Common myeloid progenitor, CD34-positive (primary cell): ENCODE data around the gene ZNF79.

Experiments used
- CTCF ChIA-PET: fragments of 350-600 bp; sonication (Branson Sonifier 250); formaldehyde crosslinking; loops from one replicate; lab custom pipeline; 2021; ENCODE audit warnings: antibody characterized with exemption; lab: Charles Lee
- POLR2A ChIA-PET: fragments of 350-600 bp; sonication (Branson Sonifier 250); formaldehyde crosslinking; loops from one replicate; lab custom pipeline; 2021; ENCODE audit warnings: antibody characterized with exemption; lab: Charles Lee
- DNase-seq, 3 donors: peaks; one replicate each; pipeline versions ENCODE4 v3.0.0 to v3.0.0-alpha.2; 2013
- H3K27ac ChIP-seq, 2 experiments: 1 replicate in 1 of 2; 2 replicates in 1 of 2; pipeline ENCODE4 v1.7.0; 2013; ENCODE audit warnings: inconsistent platforms in 2 of 2, low read length in 2 of 2, mild to moderate bottlenecking in 2 of 2, low read depth in 1 of 2, moderate library complexity in 1 of 2; ENCODE audit not compliant: severe bottlenecking in 2 of 2, insufficient read depth in 1 of 2, poor library complexity in 1 of 2
- H3K27me3 ChIP-seq, 5 experiments: replicated peaks in 2 of 5; 1 replicate in 3 of 5; 2 replicates in 2 of 5; pipeline versions ENCODE4 v1.6.1 to v1.7.0; 2013; ENCODE audit warnings: low read length in 4 of 5, mild to moderate bottlenecking in 2 of 5, moderate library complexity in 2 of 5, inconsistent platforms in 1 of 5; ENCODE audit not compliant: insufficient read depth in 5 of 5, control insufficient read depth in 4 of 5
- H3K36me3 ChIP-seq, 4 experiments: 1 replicate in 2 of 4; 2 replicates in 2 of 4; pipeline versions ENCODE4 v1.6.1 to v1.7.0; 2013; ENCODE audit warnings: low read length in 3 of 4, control low read depth in 1 of 4, mild to moderate bottlenecking in 1 of 4; ENCODE audit not compliant: control insufficient read depth in 4 of 4, insufficient read depth in 4 of 4
- H3K4me1 ChIP-seq, 4 experiments: 1 replicate in 3 of 4; 2 replicates in 1 of 4; pipeline versions ENCODE4 v1.6.1 to v1.7.1; 2013; ENCODE audit warnings: low read length in 3 of 4, mild to moderate bottlenecking in 3 of 4, control low read depth in 1 of 4, inconsistent platforms in 1 of 4, moderate library complexity in 1 of 4; ENCODE audit not compliant: control insufficient read depth in 4 of 4, insufficient read depth in 4 of 4; ENCODE audit errors: control extremely low read depth in 1 of 4
- H3K4me3 ChIP-seq, 7 experiments: 1 replicate in 4 of 7; 2 replicates in 3 of 7; pipeline versions ENCODE4 v1.5.1 to v1.7.0; 2013; ENCODE audit warnings: mild to moderate bottlenecking in 7 of 7, low read length in 6 of 7, moderate library complexity in 6 of 7, inconsistent platforms in 2 of 7, low read depth in 2 of 7, control low read depth in 1 of 7; ENCODE audit not compliant: insufficient read depth in 4 of 7, control insufficient read depth in 1 of 7; ENCODE audit errors: extremely low read depth in 1 of 7
- H3K9me3 ChIP-seq, 5 experiments: 1 replicate in 4 of 5; 2 replicates in 1 of 5; pipeline versions ENCODE4 v1.6.1 to v1.7.1; 2013; ENCODE audit warnings: low read length in 4 of 5, mild to moderate bottlenecking in 2 of 5, inconsistent platforms in 1 of 5, low read depth in 1 of 5, moderate library complexity in 1 of 5; ENCODE audit not compliant: control insufficient read depth in 4 of 5, insufficient read depth in 2 of 5; ENCODE audit errors: control extremely low read depth in 1 of 5
- WGBS: methylation state at CpG from one replicate; pipeline ENCODE4 v1.1.5; 2013; ENCODE audit not compliant: insufficient coverage; 5-methylcytosine and 5-hydroxymethylcytosine counted together

The ZNF79 gene

DNA sequence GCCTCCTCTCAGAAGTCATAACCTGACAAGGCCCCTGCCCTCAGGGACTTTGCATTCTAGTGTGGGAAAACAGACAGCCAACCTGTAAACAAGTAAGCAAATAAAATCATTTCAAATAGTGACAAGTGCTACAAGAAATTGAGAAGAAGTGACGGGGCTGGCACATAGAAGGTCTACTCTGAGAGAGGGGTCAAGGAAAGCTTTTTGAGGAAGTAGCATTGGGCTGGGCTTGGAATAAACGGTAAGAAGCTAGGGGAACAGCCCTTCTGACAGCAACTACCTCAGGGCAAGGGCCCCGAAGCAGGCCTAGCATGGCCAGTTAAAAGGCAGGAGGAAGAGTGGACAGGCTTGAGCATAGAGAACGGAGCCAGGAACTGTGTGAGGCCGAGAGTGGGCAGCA lies 32.0 kb upstream of the ZNF79 start:
- 64% methylated on average over 5 of the region's 5 CpGs for WGBS
- no peak overlapping the region for H3K27ac ChIP-seq
- H3K36me3 ChIP-seq = no peaks in the 10 kb centered on the region
- ChIA-PET POLR2A (interaction anchor here (0.7 kb wide), 1 partner anchor 783 kb away, joined by 3 read pairs; no protein-coding TSS in a partner anchor), CTCF (interaction anchor here (0.8 to 1.3 kb wide), 3 partner anchors 166 to 179 kb away, joined by 3 read pairs; no protein-coding TSS in a partner anchor)
- DNase-seq = peak in 1 of 3 donors; percentile 41
- H3K27me3 ChIP-seq = peaks cover 0 to 12% (median 8%) of the 10 kb centered on the region in 5 experiments
- no peaks in the 10 kb centered on the region for H3K9me3 ChIP-seq
- peaks cover 5 to 43% (median 26%) of the 10 kb centered on the region in 4 experiments for H3K4me1 ChIP-seq
- H3K4me3 ChIP-seq = no peak overlapping the region

DNA sequence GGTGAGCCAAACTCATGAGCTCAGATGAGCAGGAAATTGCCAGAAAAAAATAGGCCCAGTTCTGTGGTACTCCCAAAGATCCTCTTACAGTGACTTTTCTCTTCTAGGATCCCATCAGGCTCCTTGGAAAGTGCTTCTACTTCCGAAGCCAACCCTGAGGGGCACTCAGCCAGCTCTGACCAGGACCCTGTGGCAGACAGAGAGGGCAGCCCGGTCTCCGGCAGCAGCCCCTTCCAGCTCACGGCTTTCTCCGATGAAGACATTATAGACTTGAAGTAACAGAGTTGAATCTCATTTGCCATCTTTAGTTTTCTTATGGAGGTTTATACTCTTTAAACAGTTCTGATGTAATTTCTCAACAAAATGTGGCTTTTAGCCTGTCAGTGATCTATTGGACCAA lies 31.2 kb upstream of the ZNF79 start:
- Histone ChIP-seq H3K4me1 (peaks cover 5 to 46% (median 30%) of the 10 kb centered on the region in 4 experiments), H3K4me3 (no peak overlapping the region), H3K27ac (no peak overlapping the region), H3K27me3 (peaks cover 0 to 12% (median 8%) of the 10 kb centered on the region in 5 experiments), H3K36me3 (no peaks in the 10 kb centered on the region), H3K9me3 (no peaks in the 10 kb centered on the region)
- no peak for DNase-seq
- CTCF ChIA-PET = interaction anchor here (0.8 to 1.9 kb wide), 4 partner anchors 13 to 179 kb away, joined by 3 to 4 read pairs (median 3); no protein-coding TSS in a partner anchor
- WGBS = 98% methylated on average over 5 of the region's 5 CpGs
- POLR2A ChIA-PET = no interaction called here

DNA sequence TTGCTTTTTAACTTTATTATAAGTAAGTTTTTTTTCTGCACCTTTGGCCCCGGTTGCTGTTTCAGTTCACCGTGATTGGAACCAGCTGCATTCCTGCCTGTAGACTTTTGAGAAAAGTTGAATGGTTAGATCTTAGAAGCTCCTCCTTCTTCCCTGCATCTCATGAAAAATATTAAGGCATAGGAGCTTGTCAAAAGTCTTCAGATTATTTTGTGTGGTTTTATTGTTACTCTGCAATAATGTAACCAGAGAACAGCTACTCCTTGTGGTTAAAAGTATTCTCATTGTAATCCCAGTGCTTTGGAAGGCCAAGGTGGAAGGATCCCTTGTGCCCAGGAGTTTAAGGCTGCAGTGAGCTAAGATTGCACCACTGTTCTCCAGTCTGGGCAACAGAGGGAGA lies 30.5 kb upstream of the ZNF79 start:
- Histone ChIP-seq H3K27me3 (peaks cover 0 to 16% (median 12%) of the 10 kb centered on the region in 5 experiments), H3K27ac (no peak overlapping the region), H3K4me1 (peaks cover 5 to 46% (median 29%) of the 10 kb centered on the region in 4 experiments), H3K4me3 (no peak overlapping the region), H3K36me3 (no peaks in the 10 kb centered on the region), H3K9me3 (no peaks in the 10 kb centered on the region)
- WGBS = no CpG with 5 or more reads among the region's 2 CpGs
- ChIA-PET POLR2A (no interaction called here), CTCF (interaction anchor here (1.1 to 1.9 kb wide), 3 partner anchors 13 to 33 kb away, joined by 3 to 4 read pairs (median 3); no protein-coding TSS in a partner anchor)
- no peak for DNase-seq

DNA sequence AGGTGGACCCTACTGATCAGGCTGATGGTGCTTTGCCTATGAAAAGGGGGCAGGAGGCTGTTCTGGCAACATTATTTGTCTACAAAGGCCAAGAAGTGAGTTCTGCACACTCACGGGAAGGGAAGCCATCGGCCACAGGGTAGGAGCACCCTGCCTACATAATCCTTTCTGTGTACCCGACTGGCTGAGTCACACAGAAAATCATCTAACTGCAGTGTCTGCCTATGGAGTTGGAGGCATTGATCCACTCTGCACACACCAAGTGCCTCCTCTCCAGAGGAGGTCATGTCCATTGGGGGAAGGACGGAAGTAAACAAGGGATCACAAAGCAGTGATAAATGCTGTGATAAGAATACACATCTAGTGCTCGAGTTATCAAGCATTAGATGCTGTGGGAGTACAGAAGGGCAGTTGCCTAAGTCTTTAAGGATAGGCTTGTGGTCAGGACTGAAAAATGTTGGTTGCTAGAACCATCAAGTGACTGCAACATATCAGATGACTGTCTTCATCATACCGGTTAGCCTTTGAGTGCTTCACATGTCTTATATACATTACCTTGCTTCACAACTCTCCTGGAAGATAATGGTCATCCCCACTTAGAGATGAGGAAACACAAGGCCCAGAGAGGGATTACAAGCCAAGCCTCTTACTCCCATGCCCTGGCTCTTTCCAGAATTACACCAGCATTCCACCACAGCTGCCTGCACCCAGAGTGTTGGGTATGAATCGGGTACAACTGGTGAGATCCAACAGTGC lies 28.5 kb upstream of the ZNF79 start:
- CTCF ChIA-PET = no interaction called here
- H3K9me3 ChIP-seq = no peaks in the 10 kb centered on the region
- POLR2A ChIA-PET = no interaction called here
- DNase-seq = no peak
- no peak overlapping the region for H3K27ac ChIP-seq
- H3K27me3 ChIP-seq = peaks cover 0 to 19% (median 14%) of the 10 kb centered on the region in 5 experiments
- peaks cover 0 to 31% (median 22%) of the 10 kb centered on the region in 4 experiments for H3K4me1 ChIP-seq
- no peaks in the 10 kb centered on the region for H3K36me3 ChIP-seq
- H3K4me3 ChIP-seq = peak overlapping the region in 3 of 7 experiments; percentile 58 to 77 (median 66)
- WGBS = 90% methylated on average over 5 of the region's 7 CpGs

DNA sequence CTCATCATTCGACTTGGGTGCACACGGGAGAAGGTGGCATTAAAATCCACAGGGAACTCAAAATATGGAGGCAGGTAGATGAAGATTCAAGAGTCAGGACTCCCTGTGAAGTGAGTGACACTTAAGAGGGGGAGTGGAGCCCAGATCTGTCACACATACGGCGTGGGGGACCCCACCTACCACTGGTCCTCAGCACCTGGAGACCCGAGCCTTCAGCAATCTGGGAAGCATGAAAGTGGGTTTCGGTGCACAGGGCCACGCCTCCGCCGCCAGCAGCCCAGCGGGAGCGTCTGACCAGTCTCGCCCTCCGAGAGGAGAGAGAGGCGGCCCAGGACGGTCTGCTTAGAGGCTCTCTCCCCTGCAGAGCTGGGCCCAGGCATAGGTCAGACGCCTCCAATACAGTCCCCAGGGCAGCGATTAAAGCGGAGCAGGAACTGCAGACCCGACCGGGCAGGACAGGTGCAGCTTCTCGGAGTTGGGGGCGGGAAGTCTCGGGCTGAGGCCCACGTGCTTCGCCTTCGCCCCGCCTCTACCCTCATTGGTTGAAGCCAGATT lies 27.9 kb upstream of the ZNF79 start:
- H3K4me3 ChIP-seq = peak overlapping the region; percentile 10 to 77 (median 58)
- peaks cover 0 to 19% (median 14%) of the 10 kb centered on the region in 5 experiments for H3K27me3 ChIP-seq
- WGBS = 3% methylated on average over 24 of the region's 27 CpGs
- no peak overlapping the region for H3K27ac ChIP-seq
- H3K36me3 ChIP-seq = no peaks in the 10 kb centered on the region
- ChIA-PET CTCF (interaction anchor here (0.8 to 1.7 kb wide), 4 partner anchors 11 to 191 kb away, joined by 3 to 5 read pairs (median 4); no protein-coding TSS in a partner anchor), POLR2A (interaction anchor here (1.2 kb wide), 1 partner anchor 54 kb away, joined by 5 read pairs; no protein-coding TSS in a partner anchor)
- peaks cover 0 to 30% (median 22%) of the 10 kb centered on the region in 4 experiments for H3K4me1 ChIP-seq
- DNase-seq = no peak
- no peaks in the 10 kb centered on the region for H3K9me3 ChIP-seq

DNA sequence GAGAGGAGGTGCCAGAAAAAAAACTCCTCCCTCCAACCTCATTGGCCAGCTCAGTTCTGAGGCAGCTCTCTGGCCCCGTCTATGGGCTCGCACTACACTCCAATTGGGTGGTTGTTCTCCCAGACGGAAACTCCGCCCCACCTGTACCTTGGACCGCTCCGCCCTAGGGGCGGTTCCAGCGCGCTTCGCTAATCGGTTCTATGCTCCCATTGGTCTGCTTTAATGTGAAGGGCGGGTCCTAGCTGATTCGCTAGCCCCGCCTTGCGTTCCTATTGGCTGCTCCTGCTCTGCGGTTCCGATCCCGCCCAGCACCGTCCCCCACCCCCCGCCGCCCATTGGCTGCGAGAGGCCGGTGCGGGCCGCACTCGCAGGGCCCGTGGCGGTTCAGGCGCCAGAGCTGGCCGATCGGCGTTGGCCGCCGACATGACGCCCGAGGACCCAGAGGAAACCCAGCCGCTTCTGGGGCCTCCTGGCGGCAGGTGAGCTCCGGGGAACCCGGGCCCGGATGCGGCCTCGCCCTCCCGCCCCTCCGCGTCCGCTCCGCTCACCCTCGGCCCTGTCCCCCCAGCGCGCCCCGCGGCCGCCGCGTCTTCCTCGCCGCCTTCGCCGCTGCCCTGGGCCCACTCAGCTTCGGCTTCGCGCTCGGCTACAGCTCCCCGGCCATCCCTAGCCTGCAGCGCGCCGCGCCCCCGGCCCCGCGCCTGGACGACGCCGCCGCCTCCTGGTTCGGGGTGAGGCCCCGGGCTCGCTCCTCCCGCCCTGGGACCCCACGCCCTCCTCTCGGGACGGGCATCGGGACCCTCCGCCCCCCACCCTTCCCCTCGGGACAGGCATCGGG lies 27.2 kb upstream of the ZNF79 start, which contains the start of gene SLC2A8:
Gene SLC2A8, plus strand, starts transcription at position 362 of the 838 bp plus-strand sequence. Its CDS starts 62 bp downstream, at position 424.
- peak within 1 kb of the TSS in 1 of 2 experiments; percentile 14 for H3K27ac ChIP-seq
- H3K27me3 ChIP-seq = peaks cover 0 to 19% (median 14%) of the 10 kb centered on the region in 5 experiments
- under 1% methylated on average over 71 of the region's 87 CpGs for WGBS
- POLR2A ChIA-PET = interaction anchor here (0.6 to 1.2 kb wide), 2 partner anchors 48 to 54 kb away, joined by 3 to 5 read pairs; no protein-coding TSS in a partner anchor
- CTCF ChIA-PET = interaction anchor here (0.8 to 1.7 kb wide), 6 partner anchors 10 to 192 kb away, joined by 3 to 5 read pairs (median 4); no protein-coding TSS in a partner anchor
- H3K4me1 ChIP-seq = peaks cover 0 to 29% (median 20%) of the 10 kb centered on the region in 4 experiments
- H3K36me3 ChIP-seq = no peaks in the 10 kb centered on the region
- DNase-seq = peak; percentile 99 to 100 (median 99)
- H3K4me3 ChIP-seq = peak within 1 kb of the TSS; percentile 40 to 78 (median 66)
- no peaks in the 10 kb centered on the region for H3K9me3 ChIP-seq
